ENCODE data around the gene TFB2M.

DNA sequence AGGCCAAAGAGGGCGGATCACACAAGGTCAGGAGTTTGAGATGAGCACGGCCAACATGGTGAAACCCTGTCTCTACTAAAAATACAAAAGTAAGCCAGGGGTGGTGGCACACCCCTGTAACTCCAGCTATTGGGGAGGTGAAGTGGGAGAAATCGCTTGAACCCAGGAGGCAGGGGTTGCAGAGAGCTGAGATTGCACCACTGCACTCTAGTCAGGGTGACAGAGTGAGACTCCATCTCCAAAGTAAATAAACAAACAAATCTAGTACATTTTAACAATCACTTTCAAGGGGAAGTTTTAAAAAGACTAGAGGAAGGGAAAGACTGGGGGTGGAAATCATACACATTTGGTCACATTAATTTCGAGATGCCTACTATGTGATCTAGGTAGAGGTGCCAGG lies 6.8 kb downstream of the TFB2M start:
- TF ChIP-seq POLR2A (IDR thresholded peaks at IDR 0.05; ENCODE audit: low read length) (no peak), GATA1 (IDR thresholded peaks at IDR 0.05; ENCODE audit: low read depth, low read length) (no peak)
